WI38 (cell line): ENCODE measurements around the gene BACE1-AS.
A peak's percentile ranks its signal among the peaks of the same experiment; 100 is the strongest.

Experiments
- H3K4me3 ChIP-seq: 2 replicates; pipeline ENCODE4 v1.5.1; 2011; ENCODE audit warnings: low read depth, mild to moderate bottlenecking, control low read depth, low read length
- CTCF ChIP-seq: IDR thresholded peaks from 2 replicates; pipeline ENCODE4 v1.5.1; 2012; ENCODE audit warnings: low read depth, mild to moderate bottlenecking, control low read depth, low read length

Gene BACE1-AS

GRCh38 chr11:117327567-117328374 lies 36.6 kb downstream of the BACE1-AS start, which contains the start of gene CEP164:
CEP164 (plus strand) TSS chr11:117327854; CDS start chr11:117338587, 10,733 bp downstream.
- peak within 1 kb of the TSS; percentile 86 for H3K4me3 ChIP-seq
- TF ChIP-seq CTCF, result no peak

GRCh38 chr11:117328375-117329010 lies 37.3 kb downstream of the BACE1-AS start:
- no peak for TF ChIP-seq CTCF
- H3K4me3 ChIP-seq, result peak overlapping the region; percentile 86

- H3K4me3 ChIP-seq, result no peak overlapping the region
- no peak for TF ChIP-seq CTCF
Measured at GRCh38 chr11:117332843-117333242, 41.7 kb downstream of the BACE1-AS start.

GRCh38 chr11:117333917-117334316 lies 42.8 kb downstream of the BACE1-AS start:
- no peak for TF ChIP-seq CTCF
- no peak overlapping the region for H3K4me3 ChIP-seq

GRCh38 chr11:117334896-117335295 lies 43.8 kb downstream of the BACE1-AS start:
- no peak for TF ChIP-seq CTCF
- H3K4me3 ChIP-seq, result no peak overlapping the region

- no peak overlapping the region for H3K4me3 ChIP-seq
- TF ChIP-seq CTCF, result no peak
Measured at GRCh38 chr11:117335399-117335798, 44.3 kb downstream of the BACE1-AS start.

- no peak for TF ChIP-seq CTCF
- H3K4me3 ChIP-seq, result no peak overlapping the region
Measured at GRCh38 chr11:117337076-117337475, 45.9 kb downstream of the BACE1-AS start.
